Prostate gland (tissue), 2 donors: ENCODE results near the gene FNDC10.

Experiments
- POLR2A ChIP-seq: fragments of 450-650 bp; IDR thresholded peaks from one replicate; pipeline ENCODE4 v1.6.1; 2016; ENCODE audit warnings: antibody characterized with exemption, mild to moderate bottlenecking
- POLR2AphosphoS5 ChIP-seq: sonication (generic); formaldehyde crosslinking; IDR thresholded peaks from one replicate; pipeline ENCODE4 v1.6.1; 2017; ENCODE audit warnings: antibody characterized with exemption
- TF ChIP-seq, protein P1 (sequence below), 4 experiments: fragments of 200-600 bp in 2 of 4; fragments of 450-650 bp in 2 of 4; sonication (generic) in 2 of 4; IDR thresholded peaks; 1 replicate in 3 of 4; 2 replicates in 1 of 4; pipeline ENCODE4 v1.5.1; 2016 to 2019; ENCODE audit warnings: antibody characterized with exemption in 4 of 4, mild to moderate bottlenecking in 2 of 4, moderate library complexity in 2 of 4

DNA sequence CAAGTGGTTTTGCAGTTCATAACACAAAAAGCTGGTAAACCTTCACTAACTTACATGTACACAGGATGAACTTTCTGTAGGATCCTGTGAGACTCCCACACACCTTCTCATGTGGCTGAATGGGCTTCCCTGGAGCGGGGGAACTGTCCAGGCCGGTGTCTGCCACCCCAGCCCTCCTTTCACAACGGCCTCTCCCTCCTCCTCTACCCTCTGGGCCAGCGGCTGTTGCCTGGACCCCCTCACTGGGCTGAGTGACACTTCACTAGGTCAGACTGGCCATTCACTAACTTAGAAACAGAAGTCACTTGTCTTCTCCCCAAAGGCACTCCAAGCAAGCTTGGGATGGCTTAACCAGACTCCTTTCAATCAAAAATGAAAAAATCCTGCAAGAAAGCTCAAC, 41.3 kb downstream of the FNDC10 start:
- TF ChIP-seq, protein P1, sequence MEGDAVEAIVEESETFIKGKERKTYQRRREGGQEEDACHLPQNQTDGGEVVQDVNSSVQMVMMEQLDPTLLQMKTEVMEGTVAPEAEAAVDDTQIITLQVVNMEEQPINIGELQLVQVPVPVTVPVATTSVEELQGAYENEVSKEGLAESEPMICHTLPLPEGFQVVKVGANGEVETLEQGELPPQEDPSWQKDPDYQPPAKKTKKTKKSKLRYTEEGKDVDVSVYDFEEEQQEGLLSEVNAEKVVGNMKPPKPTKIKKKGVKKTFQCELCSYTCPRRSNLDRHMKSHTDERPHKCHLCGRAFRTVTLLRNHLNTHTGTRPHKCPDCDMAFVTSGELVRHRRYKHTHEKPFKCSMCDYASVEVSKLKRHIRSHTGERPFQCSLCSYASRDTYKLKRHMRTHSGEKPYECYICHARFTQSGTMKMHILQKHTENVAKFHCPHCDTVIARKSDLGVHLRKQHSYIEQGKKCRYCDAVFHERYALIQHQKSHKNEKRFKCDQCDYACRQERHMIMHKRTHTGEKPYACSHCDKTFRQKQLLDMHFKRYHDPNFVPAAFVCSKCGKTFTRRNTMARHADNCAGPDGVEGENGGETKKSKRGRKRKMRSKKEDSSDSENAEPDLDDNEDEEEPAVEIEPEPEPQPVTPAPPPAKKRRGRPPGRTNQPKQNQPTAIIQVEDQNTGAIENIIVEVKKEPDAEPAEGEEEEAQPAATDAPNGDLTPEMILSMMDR (IDR thresholded peaks at IDR 0.05), result no peak
- TF ChIP-seq POLR2A, result no peak
- no peak for TF ChIP-seq POLR2AphosphoS5
